Measurements from ENCODE around the gene GPI. TPM values are rescaled to one million over a fixed set of nuclear protein-coding genes. Genes with fewer than 3 reads are reported as not detected.

The GPI gene
- total RNA-seq, 4 donors from 2014 or later, result 118 to 446 (median 224) TPM

DNA sequence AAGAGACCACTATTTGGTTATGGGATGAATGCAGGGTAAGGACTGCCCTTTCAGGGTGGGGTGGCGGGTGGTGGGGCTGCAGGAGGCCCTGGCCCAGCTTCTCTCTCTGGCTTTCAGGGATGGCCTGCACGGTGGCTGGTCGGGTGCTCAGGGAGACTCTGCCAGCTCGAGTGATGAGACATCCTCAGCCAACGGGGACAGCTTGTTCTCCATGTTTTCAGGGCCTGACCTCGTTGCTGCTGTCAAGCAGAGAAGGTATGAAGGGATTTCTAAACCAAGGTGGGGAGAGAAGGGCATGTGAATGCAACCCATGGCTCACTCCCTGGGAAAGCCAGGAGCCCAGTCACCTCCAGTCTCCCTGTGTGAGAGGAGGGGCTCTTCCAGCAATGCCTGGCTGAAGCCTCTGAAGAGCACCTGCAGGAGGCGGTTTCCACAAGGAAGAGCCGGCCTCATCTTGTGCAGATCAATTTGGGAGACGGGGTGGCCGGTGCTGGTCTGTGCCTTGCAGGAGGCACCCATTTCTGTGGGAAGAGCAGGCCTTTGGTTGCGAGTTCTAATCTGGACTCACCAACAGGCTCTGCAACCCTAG, 16.0 kb upstream of the GPI start:
- peaks cover 24 to 27% of the 10 kb centered on the region in 2 donors for H3K36me3 ChIP-seq
- H3K4me1 ChIP-seq, result no peaks in the 10 kb centered on the region
- no peak overlapping the region for H3K4me3 ChIP-seq (replicated peaks in 1 of 3)
- intact Hi-C loops (cut with DNase I), result loop anchor here (10.0 kb wide), 2 partner anchors 124 to 174 kb away; partner anchors contain the start of gene LSM14A
- no peak for TF ChIP-seq POLR2A (IDR thresholded peaks at IDR 0.05)
- TF ChIP-seq, protein P1, sequence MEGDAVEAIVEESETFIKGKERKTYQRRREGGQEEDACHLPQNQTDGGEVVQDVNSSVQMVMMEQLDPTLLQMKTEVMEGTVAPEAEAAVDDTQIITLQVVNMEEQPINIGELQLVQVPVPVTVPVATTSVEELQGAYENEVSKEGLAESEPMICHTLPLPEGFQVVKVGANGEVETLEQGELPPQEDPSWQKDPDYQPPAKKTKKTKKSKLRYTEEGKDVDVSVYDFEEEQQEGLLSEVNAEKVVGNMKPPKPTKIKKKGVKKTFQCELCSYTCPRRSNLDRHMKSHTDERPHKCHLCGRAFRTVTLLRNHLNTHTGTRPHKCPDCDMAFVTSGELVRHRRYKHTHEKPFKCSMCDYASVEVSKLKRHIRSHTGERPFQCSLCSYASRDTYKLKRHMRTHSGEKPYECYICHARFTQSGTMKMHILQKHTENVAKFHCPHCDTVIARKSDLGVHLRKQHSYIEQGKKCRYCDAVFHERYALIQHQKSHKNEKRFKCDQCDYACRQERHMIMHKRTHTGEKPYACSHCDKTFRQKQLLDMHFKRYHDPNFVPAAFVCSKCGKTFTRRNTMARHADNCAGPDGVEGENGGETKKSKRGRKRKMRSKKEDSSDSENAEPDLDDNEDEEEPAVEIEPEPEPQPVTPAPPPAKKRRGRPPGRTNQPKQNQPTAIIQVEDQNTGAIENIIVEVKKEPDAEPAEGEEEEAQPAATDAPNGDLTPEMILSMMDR (IDR thresholded peaks at IDR 0.05), result no peak
- no peaks in the 10 kb centered on the region for H3K27me3 ChIP-seq
- 96 to 98% methylated on average over 7 to 11 of the region's 11 CpGs for WGBS, 2 donors
- no peak overlapping the region for H3K27ac ChIP-seq
- no peaks in the 10 kb centered on the region for H3K9me3 ChIP-seq
- no peak for DNase-seq

DNA sequence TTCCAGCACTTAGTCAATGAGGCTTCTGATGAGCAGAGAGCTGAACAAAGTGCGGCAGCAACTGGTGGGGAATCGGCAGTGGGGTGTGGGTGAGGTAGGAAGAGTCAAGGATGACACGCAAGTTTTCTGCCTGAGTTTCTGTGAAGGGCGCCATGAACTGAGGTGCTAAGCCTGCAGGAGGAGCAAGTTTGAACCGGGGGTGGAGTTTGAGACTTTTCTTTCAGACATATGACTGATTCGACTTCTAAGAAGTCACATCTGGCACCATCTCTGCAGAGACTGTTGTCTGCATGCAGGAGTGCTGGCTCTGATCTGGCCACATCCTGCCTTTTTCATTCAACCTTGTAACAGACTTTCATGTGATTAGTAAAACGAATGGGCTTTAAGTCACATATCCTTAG, 14.8 kb upstream of the GPI start:
- no peaks in the 10 kb centered on the region for H3K4me1 ChIP-seq
- H3K36me3 ChIP-seq, result peaks cover 28 to 34% of the 10 kb centered on the region in 2 donors
- DNase-seq, result no peak
- TF ChIP-seq POLR2A (IDR thresholded peaks at IDR 0.05), result no peak
- TF ChIP-seq, protein P1 (IDR thresholded peaks at IDR 0.05), result no peak
- H3K27me3 ChIP-seq, result no peaks in the 10 kb centered on the region
- H3K27ac ChIP-seq, result no peak overlapping the region
- no peak overlapping the region for H3K4me3 ChIP-seq (replicated peaks in 1 of 3)
- H3K9me3 ChIP-seq, result no peaks in the 10 kb centered on the region
- 80 to 94% methylated on average over 7 of the region's 7 CpGs for WGBS, 2 donors
- intact Hi-C loops (cut with DNase I), result no loop called here

DNA sequence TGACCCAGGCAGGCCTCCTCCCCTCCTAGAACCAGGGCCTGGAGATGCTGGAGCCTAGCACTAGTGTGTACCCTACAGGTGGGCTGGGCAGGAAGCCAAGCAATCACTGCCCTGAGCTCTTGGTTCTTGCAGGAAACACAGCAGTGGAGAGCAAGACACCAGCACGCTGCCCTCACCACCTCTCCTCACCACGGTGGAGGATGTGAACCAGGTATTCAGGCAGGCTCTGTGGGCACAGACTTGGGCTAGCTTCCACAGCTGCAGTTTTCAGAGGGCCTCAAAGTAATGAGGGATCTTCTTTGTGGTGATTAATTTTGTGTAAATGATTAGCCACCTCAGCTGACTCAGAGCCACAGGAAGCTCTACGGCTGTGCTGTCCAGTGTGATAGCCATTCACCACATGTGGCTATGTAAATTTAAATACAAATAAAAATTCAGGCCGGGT, 13.6 kb upstream of the GPI start:
- peaks cover 30 to 35% of the 10 kb centered on the region in 2 donors for H3K36me3 ChIP-seq
- WGBS, 2 donors, result 77 to 92% methylated on average over 4 of the region's 4 CpGs

DNA sequence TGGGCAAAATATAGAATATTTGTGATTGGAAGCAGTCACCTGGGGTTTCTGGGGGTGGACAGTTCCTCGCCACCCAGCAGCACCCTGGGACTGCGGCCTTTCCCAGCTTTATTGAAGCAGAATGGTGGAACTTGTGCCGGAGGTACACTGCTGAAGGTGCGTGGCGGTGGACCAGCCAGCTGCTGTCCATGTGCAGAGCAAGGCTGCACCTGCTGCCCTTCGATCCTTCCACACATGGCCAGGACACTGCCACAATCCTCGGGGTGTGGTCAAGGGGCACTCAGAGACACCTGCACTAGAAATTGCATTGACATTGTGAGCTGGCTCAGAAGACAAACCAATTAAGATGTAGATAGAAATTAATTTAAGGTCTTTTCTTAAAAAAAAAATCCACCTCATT, 11.4 kb upstream of the GPI start:
- Histone ChIP-seq H3K36me3 (peaks cover 30 to 35% of the 10 kb centered on the region in 2 donors), H3K27ac (no peak overlapping the region), H3K27me3 (no peaks in the 10 kb centered on the region), H3K4me3 (replicated peaks in 1 of 3) (no peak overlapping the region), H3K9me3 (no peaks in the 10 kb centered on the region), H3K4me1 (peaks cover 4% of the 10 kb centered on the region in 2 donors)
- TF ChIP-seq, protein P1 (IDR thresholded peaks at IDR 0.05), result no peak
- TF ChIP-seq POLR2A (IDR thresholded peaks at IDR 0.05), result no peak
- no peak for DNase-seq
- WGBS, 2 donors, result 98 to 100% methylated on average over 7 of the region's 7 CpGs
- intact Hi-C loops (cut with DNase I), result no loop called here

More for the DNA sequence above, 13.6 kb upstream of the GPI start:
- H3K4me1 ChIP-seq, result no peaks in the 10 kb centered on the region
- TF ChIP-seq POLR2A (IDR thresholded peaks at IDR 0.05), result no peak
- TF ChIP-seq, protein P1 (IDR thresholded peaks at IDR 0.05), result no peak
- intact Hi-C loops (cut with DNase I), result no loop called here
- no peaks in the 10 kb centered on the region for H3K9me3 ChIP-seq
- H3K27me3 ChIP-seq, result no peaks in the 10 kb centered on the region
- H3K4me3 ChIP-seq (replicated peaks in 1 of 3), result no peak overlapping the region
- H3K27ac ChIP-seq, result no peak overlapping the region
- no peak for DNase-seq

DNA sequence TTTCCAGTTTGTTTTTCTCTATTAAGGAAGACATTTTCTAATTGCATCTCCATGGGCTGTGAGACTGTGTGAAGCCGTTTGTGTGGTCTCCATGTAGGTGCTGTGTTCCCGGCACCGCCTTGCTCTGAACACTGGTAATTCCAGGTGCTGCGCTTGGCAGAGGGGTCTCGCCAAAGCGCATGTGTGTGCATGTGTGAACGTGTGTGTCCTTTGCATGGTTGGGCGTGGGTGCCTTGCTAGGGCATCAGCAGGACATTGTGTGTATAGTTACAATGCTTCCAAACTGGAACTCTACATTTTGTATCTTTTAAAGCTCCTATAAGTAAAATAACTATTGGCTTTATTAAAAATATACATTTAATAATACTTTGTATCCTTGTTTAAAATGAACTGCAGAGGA, 9.8 kb upstream of the GPI start:
- no peak for DNase-seq
- Histone ChIP-seq H3K27ac (no peak overlapping the region), H3K4me1 (peaks cover 12 to 15% of the 10 kb centered on the region in 2 donors), H3K9me3 (no peaks in the 10 kb centered on the region), H3K4me3 (replicated peaks in 1 of 3) (no peak overlapping the region), H3K36me3 (peaks cover 21 to 26% of the 10 kb centered on the region in 2 donors), H3K27me3 (no peaks in the 10 kb centered on the region)
- intact Hi-C loops (cut with DNase I), result no loop called here
- TF ChIP-seq POLR2A (IDR thresholded peaks at IDR 0.05), result no peak
- TF ChIP-seq, protein P1 (IDR thresholded peaks at IDR 0.05), result no peak
- 94 to 95% methylated on average over 8 of the region's 8 CpGs for WGBS, 2 donors
